ENCODE data around the gene IRX5. TPM values are rescaled to one million over a fixed set of nuclear protein-coding genes. Genes with fewer than 3 reads are reported as not detected.

Gene IRX5
- polyA plus RNA-seq, 1 donor from 2014 or later: 0.14 TPM

- Histone ChIP-seq H3K27ac (ENCODE audit: low read length) (no peak overlapping the region), H3K4me2 (ENCODE audit: low read length) (no peak overlapping the region)
Observed at GRCh38 chr16:54935266-54935968, 4.8 kb downstream of the IRX5 start.

GRCh38 chr16:54936201-54936978 lies 5.7 kb downstream of the IRX5 start:
- Histone ChIP-seq H3K9me2 (ENCODE audit: insufficient read depth, low read length) (no peaks in the 10 kb centered on the region), H3K36me3 (ENCODE audit: insufficient read depth, low read length) (no peaks in the 10 kb centered on the region), H3K9ac (ENCODE audit: low read length) (no peak overlapping the region), H3K27ac (ENCODE audit: low read length) (no peak overlapping the region), H3K4me2 (ENCODE audit: low read length) (no peak overlapping the region), H3F3A (ENCODE audit: insufficient read depth, low read length, poor library complexity, severe bottlenecking) (peaks cover 3% of the 10 kb centered on the region), H3K79me2 (replicated peaks; ENCODE audit: insufficient read depth, low read length) (no peaks in the 10 kb centered on the region), H2AFZ (ENCODE audit: low read depth, low read length) (no peak overlapping the region), H4K20me1 (ENCODE audit: insufficient read depth) (no peaks in the 10 kb centered on the region), H3K27me3 (ENCODE audit: insufficient read depth, low read depth, low read length) (peaks cover 99% of the 10 kb centered on the region), H3K9me3 (ENCODE audit: low read length) (no peaks in the 10 kb centered on the region), H3K4me3 (ENCODE audit: low read length) (no peak overlapping the region)
- TF ChIP-seq POLR2AphosphoS5 (IDR thresholded peaks at IDR 0.05) (peak; percentile 40), RAD21 (conservative IDR thresholded peaks at IDR 0.05) (no peak), REST (IDR thresholded peaks at IDR 0.05; ENCODE audit: borderline replicate concordance) (no peak), EZH2 (IDR thresholded peaks at IDR 0.05; ENCODE audit: borderline replicate concordance, insufficient read depth, low read length, poor library complexity, severe bottlenecking) (peak; percentile 75), TAF1 (IDR thresholded peaks at IDR 0.05; ENCODE audit: low read depth) (no peak)

More at GRCh38 chr16:54935266-54935968, 4.8 kb downstream of the IRX5 start:
- peaks cover 3% of the 10 kb centered on the region for H3F3A ChIP-seq (ENCODE audit: insufficient read depth, low read length, poor library complexity, severe bottlenecking)
- no peaks in the 10 kb centered on the region for H3K36me3 ChIP-seq (ENCODE audit: insufficient read depth, low read length)
- no peak for TF ChIP-seq RAD21 (conservative IDR thresholded peaks at IDR 0.05)
- peak; percentile 54 for TF ChIP-seq POLR2AphosphoS5 (IDR thresholded peaks at IDR 0.05)
- TF ChIP-seq EP300 (conservative IDR thresholded peaks at IDR 0.05; ENCODE audit: poor library complexity, severe bottlenecking): no peak
- H4K20me1 ChIP-seq (ENCODE audit: insufficient read depth): no peaks in the 10 kb centered on the region
- peaks cover 98% of the 10 kb centered on the region for H3K27me3 ChIP-seq (ENCODE audit: insufficient read depth, low read depth, low read length)
- H3K9me3 ChIP-seq (ENCODE audit: low read length): no peaks in the 10 kb centered on the region
- no peak overlapping the region for H3K4me3 ChIP-seq (ENCODE audit: low read length)
- no peak overlapping the region for H3K9ac ChIP-seq (ENCODE audit: low read length)
- H3K9me2 ChIP-seq (ENCODE audit: insufficient read depth, low read length): no peaks in the 10 kb centered on the region
- H3K79me2 ChIP-seq (replicated peaks; ENCODE audit: insufficient read depth, low read length): no peaks in the 10 kb centered on the region
- H2AFZ ChIP-seq (ENCODE audit: low read depth, low read length): no peak overlapping the region

GRCh38 chr16:54936979-54937670 lies 6.5 kb downstream of the IRX5 start:
- Histone ChIP-seq H3K4me2 (ENCODE audit: low read length) (no peak overlapping the region), H2AFZ (ENCODE audit: low read depth, low read length) (no peak overlapping the region), H3K27me3 (ENCODE audit: insufficient read depth, low read depth, low read length) (peaks cover 99% of the 10 kb centered on the region), H3K36me3 (ENCODE audit: insufficient read depth, low read length) (no peaks in the 10 kb centered on the region), H3K27ac (ENCODE audit: low read length) (no peak overlapping the region), H3K9me3 (ENCODE audit: low read length) (no peaks in the 10 kb centered on the region), H4K20me1 (ENCODE audit: insufficient read depth) (no peaks in the 10 kb centered on the region), H3K4me3 (ENCODE audit: low read length) (no peak overlapping the region), H3K9me2 (ENCODE audit: insufficient read depth, low read length) (no peaks in the 10 kb centered on the region), H3K9ac (ENCODE audit: low read length) (no peak overlapping the region), H3F3A (ENCODE audit: insufficient read depth, low read length, poor library complexity, severe bottlenecking) (peaks cover 3% of the 10 kb centered on the region), H3K79me2 (replicated peaks; ENCODE audit: insufficient read depth, low read length) (no peaks in the 10 kb centered on the region)
- TF ChIP-seq TAF1 (IDR thresholded peaks at IDR 0.05; ENCODE audit: low read depth) (no peak), REST (IDR thresholded peaks at IDR 0.05; ENCODE audit: borderline replicate concordance) (no peak), SMC3 (conservative IDR thresholded peaks at IDR 0.05; ENCODE audit: poor library complexity) (peak; percentile 65), CTCF (IDR thresholded peaks at IDR 0.05; ENCODE audit: poor library complexity, severe bottlenecking) (peak; percentile 63), POLR2AphosphoS5 (IDR thresholded peaks at IDR 0.05) (no peak), MXI1 (conservative IDR thresholded peaks at IDR 0.05; ENCODE audit: poor library complexity, severe bottlenecking) (no peak), RAD21 (conservative IDR thresholded peaks at IDR 0.05) (peak; percentile 25), EP300 (conservative IDR thresholded peaks at IDR 0.05; ENCODE audit: poor library complexity, severe bottlenecking) (no peak), EZH2 (IDR thresholded peaks at IDR 0.05; ENCODE audit: borderline replicate concordance, insufficient read depth, low read length, poor library complexity, severe bottlenecking) (peak; percentile 34)

All from neural cell (in vitro differentiated cells).